CD4-positive, alpha-beta T cell treated with Interleukin-6 for 4 hours (primary cell): ENCODE data around the gene FAM222A.

Experiments
- DNase-seq: peaks from one replicate; pipeline ENCODE4 v3.0.0-alpha.2; 2020; ENCODE audit warnings: mixed read lengths

Gene FAM222A

GRCh38 chr12:109760930-109761921, 47.6 kb downstream of the FAM222A start:
- no peak for DNase-seq

GRCh38 chr12:109762071-109762672, 48.5 kb downstream of the FAM222A start:
- no peak for DNase-seq

DNA sequence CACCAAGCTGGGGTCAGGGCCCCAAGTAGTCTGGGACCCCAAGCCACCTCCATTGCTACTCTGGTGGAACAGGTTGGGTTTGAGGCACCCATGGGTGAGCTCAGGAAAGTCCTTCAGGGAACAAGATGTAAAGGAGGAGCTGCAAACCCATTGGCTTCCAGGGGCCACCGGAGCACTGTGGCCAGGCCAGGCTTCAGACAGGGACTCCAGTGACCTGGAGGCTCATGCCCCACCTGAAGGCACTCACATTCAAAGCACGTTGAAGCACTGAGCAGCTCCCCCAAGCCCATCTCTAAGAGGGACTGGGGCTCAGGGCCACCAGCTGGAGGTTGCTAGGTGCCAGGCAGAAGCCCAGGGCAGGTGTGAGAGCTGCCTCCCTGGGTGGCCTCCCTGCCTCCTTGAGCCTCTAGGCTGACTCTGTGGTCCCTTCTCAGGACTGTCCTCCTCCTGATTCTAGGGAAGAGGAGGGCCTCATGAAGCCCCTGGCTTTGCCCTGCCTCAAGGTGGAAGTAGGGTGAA, 49.1 kb downstream of the FAM222A start:
- DNase-seq = no peak

DNA sequence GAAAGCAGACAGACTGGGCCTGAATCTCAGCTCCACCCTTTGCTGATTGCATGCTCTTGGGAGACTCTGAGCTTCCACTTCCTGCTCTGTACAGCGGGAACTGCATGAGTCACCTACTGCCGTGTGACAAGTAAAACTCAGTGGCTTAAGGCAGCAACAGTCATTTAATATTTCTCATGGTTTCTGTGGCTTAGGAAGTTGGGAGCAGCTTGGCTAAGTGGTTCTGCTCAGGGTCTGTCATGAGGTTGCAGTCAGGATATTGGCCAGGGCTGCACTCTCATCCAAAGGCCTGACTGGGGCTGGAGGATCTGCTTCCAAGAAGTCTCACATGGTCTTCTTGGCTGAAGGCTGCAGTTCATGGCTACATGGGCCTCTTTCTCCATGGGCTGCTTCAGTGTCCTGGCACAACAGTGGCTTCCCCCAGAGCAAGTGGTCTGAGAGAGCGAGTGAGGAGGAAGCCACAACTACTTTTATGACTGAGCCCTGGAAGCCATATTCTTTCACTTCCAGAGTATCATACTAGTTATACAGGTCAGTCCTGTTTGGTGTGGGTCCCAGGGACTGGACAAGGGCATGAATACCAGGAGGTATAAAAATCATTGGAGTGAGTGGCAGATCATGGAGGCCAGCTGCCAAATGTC, 49.7 kb downstream of the FAM222A start:
- DNase-seq = no peak

GRCh38 chr12:109764123-109764522, 50.5 kb downstream of the FAM222A start:
- DNase-seq = no peak

DNA sequence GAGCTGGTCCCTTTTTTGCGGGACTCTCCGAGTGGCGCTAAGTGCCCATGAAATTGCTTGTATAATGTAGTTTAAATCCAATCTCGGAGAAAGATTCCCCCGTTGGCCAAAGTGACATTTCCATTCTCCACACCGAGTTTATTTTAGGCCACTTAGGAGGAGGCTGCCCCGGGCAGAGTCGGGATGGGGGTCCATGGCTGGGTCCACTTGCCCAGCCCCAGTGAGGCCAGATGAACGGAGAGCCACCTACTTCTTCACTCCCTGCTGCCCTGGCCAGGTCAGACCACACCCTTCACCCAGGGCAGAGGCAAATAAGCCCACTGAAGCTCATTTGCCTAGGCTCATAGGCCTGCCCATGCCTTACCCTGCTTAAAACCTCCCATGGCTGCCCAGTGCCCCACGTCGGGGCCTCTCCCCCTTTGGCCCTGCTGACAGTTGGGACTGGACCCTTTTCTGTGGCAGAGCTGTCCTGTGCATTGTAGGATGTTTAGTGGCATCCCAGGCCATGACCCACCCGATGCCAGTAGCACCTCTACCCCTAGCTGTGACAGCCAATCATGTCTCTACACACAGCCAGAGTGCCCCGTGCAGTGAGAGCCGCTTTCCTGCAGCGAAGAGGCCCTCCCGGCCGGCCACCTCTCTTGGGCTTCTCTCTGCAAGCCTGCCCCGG, 51.3 kb downstream of the FAM222A start:
- no peak for DNase-seq

DNA sequence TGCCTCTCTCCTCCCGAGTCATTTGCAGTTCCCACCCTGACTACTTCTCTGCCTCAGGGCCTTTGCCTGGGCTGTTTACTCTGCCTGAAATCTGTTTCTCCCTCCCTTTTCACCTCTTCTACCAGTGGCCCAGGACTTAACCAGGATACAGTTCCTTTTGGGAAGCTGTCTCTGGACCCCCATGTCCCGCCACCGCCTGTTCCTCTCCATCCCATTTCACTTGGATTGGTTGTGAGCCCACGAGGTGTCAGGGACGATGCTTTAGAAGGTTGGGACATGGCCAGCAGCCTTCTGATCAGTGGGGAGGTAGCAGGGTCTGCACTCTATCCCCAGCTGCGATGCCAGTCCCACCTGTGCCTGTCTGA, 51.8 kb downstream of the FAM222A start:
- DNase-seq = no peak

DNA sequence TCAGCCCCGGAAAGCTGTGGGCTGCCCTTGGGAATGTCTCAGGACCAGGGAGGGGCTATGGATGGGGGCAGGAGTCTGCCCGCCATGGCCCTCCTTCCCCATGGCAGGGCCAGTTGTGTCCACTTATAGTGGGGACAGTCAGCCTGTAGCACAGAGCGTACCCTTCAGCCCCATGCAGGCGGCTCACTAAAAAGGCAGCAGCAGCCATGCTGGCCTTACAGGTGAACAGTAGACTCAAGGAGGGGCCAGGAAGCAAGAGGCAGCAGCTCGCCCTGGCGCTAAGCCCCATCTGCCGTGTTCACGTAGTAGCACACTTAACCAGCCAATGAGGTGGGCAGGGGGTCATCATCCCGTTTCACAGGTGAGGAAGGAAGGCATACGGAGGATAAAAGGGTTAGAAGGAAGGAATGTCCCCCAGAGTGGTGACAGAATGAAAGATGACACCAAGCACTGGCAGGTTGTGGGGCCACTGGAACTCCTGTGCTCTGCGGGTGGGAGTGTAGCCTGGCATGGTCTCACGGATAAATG, 52.7 kb downstream of the FAM222A start:
- no peak for DNase-seq

GRCh38 chr12:109767456-109767855, 53.8 kb downstream of the FAM222A start:
- no peak for DNase-seq

GRCh38 chr12:109767991-109768900, 54.6 kb downstream of the FAM222A start:
- no peak for DNase-seq

DNA sequence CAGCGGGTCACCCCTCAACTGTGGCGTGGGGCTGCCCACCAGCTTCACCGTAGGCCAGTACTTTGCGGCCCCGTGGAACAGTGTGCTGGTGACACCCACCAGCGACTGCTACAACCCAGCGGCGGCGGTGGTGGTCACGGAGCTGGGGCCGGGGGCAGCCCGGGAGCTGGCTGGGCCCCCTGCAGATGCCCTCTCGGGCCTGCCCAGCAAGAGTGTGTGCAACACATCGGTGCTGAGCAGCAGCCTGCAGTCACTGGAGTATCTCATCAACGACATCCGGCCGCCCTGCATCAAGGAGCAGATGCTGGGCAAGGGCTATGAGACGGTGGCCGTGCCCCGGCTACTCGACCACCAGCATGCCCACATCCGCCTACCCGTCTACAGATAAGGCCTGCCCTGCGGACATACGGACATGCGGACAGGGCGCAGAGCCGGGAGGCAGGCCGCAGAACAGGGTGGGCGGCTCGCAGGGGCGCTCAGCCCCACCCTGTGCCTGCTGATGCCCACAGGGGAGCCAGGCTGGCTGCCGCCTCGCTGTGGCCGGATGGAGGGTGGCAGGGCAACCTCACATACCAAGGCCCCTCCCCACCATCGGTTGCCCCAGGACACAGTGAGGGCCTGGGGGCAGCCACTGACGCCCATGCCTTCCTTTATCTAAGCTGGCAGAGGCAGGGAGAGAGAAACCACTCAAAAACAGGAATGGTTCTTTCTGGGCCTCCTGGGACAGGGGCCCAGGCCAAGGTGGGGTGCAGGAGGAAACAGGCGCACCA, 55.5 kb downstream of the FAM222A start:
- no peak for DNase-seq

- DNase-seq = no peak
Measured at GRCh38 chr12:109770104-109770860, 56.7 kb downstream of the FAM222A start.

- DNase-seq = no peak
Measured at GRCh38 chr12:109770861-109771670, 57.4 kb downstream of the FAM222A start.

- no peak for DNase-seq
Measured at GRCh38 chr12:109771746-109772621, 58.4 kb downstream of the FAM222A start.

- DNase-seq = no peak
Measured at GRCh38 chr12:109772622-109773321, 59.1 kb downstream of the FAM222A start.

DNA sequence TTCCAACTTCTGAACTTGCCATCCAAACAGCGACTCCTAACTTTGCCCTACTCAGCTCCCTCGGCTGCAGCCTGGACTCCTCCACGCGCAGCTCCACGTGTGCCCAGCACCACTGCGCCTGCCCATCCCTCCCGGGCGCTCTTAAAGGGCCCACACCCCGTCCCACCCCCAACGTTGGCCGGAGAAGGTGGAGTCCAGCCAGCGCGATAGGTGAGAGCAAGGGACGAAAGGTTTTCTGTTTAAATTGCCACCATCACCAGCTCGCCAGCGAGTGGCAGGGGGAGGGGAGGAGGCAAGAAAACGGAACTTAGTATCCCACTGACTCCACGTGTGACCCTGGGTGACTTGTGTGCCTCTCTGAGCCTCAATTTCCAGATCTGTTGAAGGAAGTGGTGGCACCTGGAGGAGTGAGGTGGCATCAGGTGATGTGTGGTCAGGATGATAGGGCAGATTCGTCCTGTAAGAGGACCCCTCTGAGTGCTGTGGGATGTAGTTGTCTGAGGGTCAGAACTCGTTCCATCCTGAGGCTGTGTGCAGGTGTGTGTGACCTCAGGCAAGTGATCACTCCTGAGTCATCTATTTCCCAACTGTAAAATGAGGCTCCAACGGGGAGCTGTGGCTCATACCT, 59.9 kb downstream of the FAM222A start:
- no peak for DNase-seq
